GM12878 (cell line): ENCODE data around the gene CBFB. TPM values are rescaled to one million over a fixed set of nuclear protein-coding genes. Genes with fewer than 3 reads are reported as not detected.

Experiments
- ATAC-seq: fragments of 200-7000 bp; cut with Tn5 transposase; 3 replicates; pipeline ENCODE4 v1.9.1; 2020; ENCODE audit warnings: mild to moderate bottlenecking, moderate library complexity
- BruUV-seq: library from RNA; stranded (reverse); fragments of 400-500 nt; replicated peaks from 2 replicates; lab custom pipeline; 2021; lab: Mats Ljungman, UMichigan
- CTCF ChIA-PET: fragments of 300-600 bp; sonication (Branson Sonifier 250); formaldehyde crosslinking; extraction: SDS; loops from one replicate; lab custom pipeline; 2021; ENCODE audit warnings: inconsistent platforms; lab: Yijun Ruan, JAX
- POLR2A ChIA-PET: fragments of 350-600 bp; formaldehyde crosslinking; extraction: SDS; loops from one replicate; lab custom pipeline; 2021; ENCODE audit warnings: inconsistent platforms; lab: Charles Lee
- RAD21 ChIA-PET: fragments of 300-600 bp; sonication (Branson Sonifier 250); formaldehyde crosslinking; loops from one replicate; lab custom pipeline; 2023; ENCODE audit warnings: antibody characterized with exemption; ENCODE audit not compliant: unreplicated experiment; lab: Charles Lee
- SMC1A ChIA-PET: fragments of 300-600 bp; sonication (Branson Sonifier 250); formaldehyde crosslinking; loops from one replicate; lab custom pipeline; 2023; ENCODE audit not compliant: unreplicated experiment, uncharacterized antibody; lab: Charles Lee
- DNase-seq: peaks from one replicate; pipeline ENCODE4 v3.0.0-alpha.2; 2011; ENCODE audit warnings: low read depth, low spot score
- FAIRE-seq: peaks from 3 replicates; lab custom pipeline; 2011; peaks lifted over from hg19 to GRCh38; lab: Jason Lieb, UNC
- H2AFZ ChIP-seq: 2 replicates; pipeline ENCODE4 v1.6.0; 2011; ENCODE audit warnings: low read depth, low read length, control low read depth; ENCODE audit not compliant: control insufficient read depth
- H3K27ac ChIP-seq: 2 replicates; pipeline ENCODE4 v1.5.1; 2011; ENCODE audit warnings: control low read depth; ENCODE audit not compliant: control insufficient read depth, insufficient read depth
- H3K27me3 ChIP-seq, 2 experiments: replicated peaks in 1 of 2; 2 replicates each; pipeline versions ENCODE4 v1.6.0 to v1.6.1; 2011; ENCODE audit warnings: low read length in 1 of 2; ENCODE audit not compliant: control insufficient read depth in 2 of 2, insufficient read depth in 2 of 2
- H3K36me3 ChIP-seq, 2 experiments: 2 replicates each; pipeline ENCODE4 v1.5.1; 2011; ENCODE audit warnings: low read length in 1 of 2; ENCODE audit not compliant: control insufficient read depth in 2 of 2, insufficient read depth in 2 of 2
- H3K4me1 ChIP-seq: 2 replicates; pipeline ENCODE4 v1.6.1; 2011; ENCODE audit warnings: mild to moderate bottlenecking, low read length, moderate library complexity, mixed read lengths; ENCODE audit not compliant: control insufficient read depth, insufficient read depth
- H3K4me2 ChIP-seq: 2 replicates; pipeline ENCODE4 v1.6.0; 2011; ENCODE audit warnings: control low read depth; ENCODE audit not compliant: control insufficient read depth, insufficient read depth
- H3K4me3 ChIP-seq: fragments of 200-600 bp; sonication (generic); 2 replicates; pipeline ENCODE4 v1.5.1; 2016
- H3K79me2 ChIP-seq: 2 replicates; pipeline ENCODE4 v1.6.0; 2011; ENCODE audit warnings: low read length; ENCODE audit not compliant: control insufficient read depth, insufficient read depth
- H3K9ac ChIP-seq: 2 replicates; pipeline ENCODE4 v1.8.0; 2011; ENCODE audit warnings: low read length, control low read depth, mixed read lengths; ENCODE audit not compliant: control insufficient read depth, insufficient read depth
- H3K9me3 ChIP-seq: replicated peaks from 3 replicates; pipeline ENCODE4 v1.5.1; 2011; ENCODE audit warnings: mild to moderate bottlenecking, low read length; ENCODE audit not compliant: control insufficient read depth, insufficient read depth
- H4K20me1 ChIP-seq: 2 replicates; pipeline ENCODE4 v1.6.0; 2011; ENCODE audit not compliant: control insufficient read depth, insufficient read depth
- ASH2L ChIP-seq: fragments of 300-600, 200-600 bp; sonication (generic); IDR thresholded peaks from 2 replicates; pipeline ENCODE4 v1.6.1; 2017; ENCODE audit warnings: low read depth, mild to moderate bottlenecking, borderline replicate concordance
- CBX3 ChIP-seq: fragments of 200-600 bp; sonication (generic); IDR thresholded peaks from 2 replicates; pipeline ENCODE4 v1.6.1; 2016; ENCODE audit warnings: low read depth, borderline replicate concordance
- CEBPB ChIP-seq, 2 experiments: fragments of 150-350 bp in 1 of 2; IDR thresholded peaks; 2 replicates each; pipeline ENCODE4 v1.6.1; 2012 to 2014; ENCODE audit warnings: low read depth in 2 of 2, low read length in 2 of 2, borderline replicate concordance in 1 of 2, inconsistent platforms in 1 of 2
- EZH2 ChIP-seq: IDR thresholded peaks from 2 replicates; pipeline ENCODE4 v1.6.1; 2012; ENCODE audit warnings: low read depth, mild to moderate bottlenecking, control low read depth, inconsistent platforms, low read length, borderline replicate concordance; ENCODE audit not compliant: control insufficient read depth
- GABPA ChIP-seq: IDR thresholded peaks from 2 replicates; pipeline ENCODE4 v1.6.1; 2014; ENCODE audit warnings: antibody characterized with exemption, low read depth, mild to moderate bottlenecking, inconsistent platforms
- HCFC1 ChIP-seq: fragments of 150-350 bp; IDR thresholded peaks from 2 replicates; pipeline ENCODE4 v1.6.1; 2014; ENCODE audit warnings: low read length
- MTA2 ChIP-seq: fragments of 450-650 bp; IDR thresholded peaks from 2 replicates; pipeline ENCODE4 v1.6.1; 2016; ENCODE audit warnings: low read depth, mild to moderate bottlenecking, moderate library complexity
- MXI1 ChIP-seq: fragments of 150-350 bp; IDR thresholded peaks from 2 replicates; pipeline ENCODE4 v1.6.1; 2011; ENCODE audit warnings: low read depth, mild to moderate bottlenecking, inconsistent platforms, low read length, improper control_type of control experiment
- MYB ChIP-seq: fragments of 150-350 bp; IDR thresholded peaks from 2 replicates; pipeline ENCODE4 v1.6.1; 2014; ENCODE audit warnings: mild to moderate bottlenecking, low read depth, low read length, borderline replicate concordance
- NR2C2 ChIP-seq: IDR thresholded peaks from 2 replicates; pipeline ENCODE4 v1.6.1; 2011; ENCODE audit warnings: borderline replicate concordance, low read depth; ENCODE audit not compliant: control insufficient read depth, insufficient read length
- RAD21 ChIP-seq: IDR thresholded peaks from 2 replicates; pipeline ENCODE4 v1.6.1; 2011; ENCODE audit warnings: mild to moderate bottlenecking, low read depth, low read length, moderate library complexity; ENCODE audit not compliant: insufficient read depth
- SIX5 ChIP-seq: IDR thresholded peaks from 2 replicates; pipeline ENCODE4 v1.6.1; 2011; ENCODE audit warnings: mild to moderate bottlenecking, low read depth, low read length, moderate library complexity; ENCODE audit not compliant: severe bottlenecking
- SMAD1 ChIP-seq: fragments of 450-650 bp; IDR thresholded peaks from 2 replicates; pipeline ENCODE4 v1.6.1; 2018; ENCODE audit warnings: mild to moderate bottlenecking, low read depth; ENCODE audit not compliant: partially characterized antibody
- SREBF2 ChIP-seq: IDR thresholded peaks from 2 replicates; pipeline ENCODE4 v1.6.1; 2012; ENCODE audit warnings: mild to moderate bottlenecking, low read length
- ZNF207 ChIP-seq: fragments of 450-650 bp; IDR thresholded peaks from 2 replicates; pipeline ENCODE4 v1.6.1; 2014; ENCODE audit warnings: antibody characterized with exemption, mild to moderate bottlenecking, borderline replicate concordance
- ZNF274 ChIP-seq: IDR thresholded peaks from one replicate; pipeline ENCODE4 v1.8.0; 2011; ENCODE audit not compliant: insufficient read length, insufficient read depth
- ZNF384 ChIP-seq: IDR thresholded peaks from 2 replicates; pipeline ENCODE4 v1.6.1; 2012; ENCODE audit warnings: low read depth, mild to moderate bottlenecking, low read length, improper control_type of control experiment, borderline replicate concordance
- ZNF622 ChIP-seq: fragments of 450-650 bp; IDR thresholded peaks from 2 replicates; pipeline ENCODE4 v1.6.1; 2017; ENCODE audit warnings: mild to moderate bottlenecking, inconsistent platforms
- WGBS: methylation state at CpG from one replicate; pipeline ENCODE4 v1.1.6; 2016; ENCODE audit warnings: low lambda C conversion rate; ENCODE audit not compliant: insufficient replicate concordance, insufficient coverage; ENCODE audit errors: missing lambda C conversion rate; 5-methylcytosine and 5-hydroxymethylcytosine counted together
- in situ Hi-C: fragments of 300-500 bp; cut with MboI; formaldehyde crosslinking; loops from 9 replicates; pipeline ENCODE4 v1.14.3; 2018; ENCODE audit warnings: mixed read lengths
- intact Hi-C: fragments of 100-400 bp; cut with micrococcal nuclease; formaldehyde crosslinking; loops from one replicate; pipeline ENCODE4 v1.14.2; 2022; ENCODE audit not compliant: unreplicated experiment
- polyA plus RNA-seq, 11 experiments: library from polyadenylated mRNA; depleted of rRNA in 4 of 11; unstranded in 6 of 11; stranded (reverse) in 5 of 11; fragments of >200 nt; fragmentation: Nextera tagmentation in 4 of 11; fragmentation: Illumina TruSeq in 1 of 11; extraction: Ambion mirVana in 4 of 11; extraction: Trizol in 1 of 11; gene quantifications; 1 replicate in 1 of 11; 2 replicates in 10 of 11; pipeline versions ENCODE4 v1.2.1 to v1.2.3, GENCODE V29; 2011 to 2016; ENCODE audit warnings: inconsistent platforms in 2 of 11, missing spikeins in 2 of 11, low read depth in 1 of 11
- total RNA-seq, 4 experiments: library from RNA; depleted of rRNA in 3 of 4; stranded (reverse); fragments of >200 nt in 3 of 4; fragmentation: Illumina TruSeq in 1 of 4; extraction: Trizol in 1 of 4; gene quantifications; 2 replicates each; pipeline versions ENCODE4 v1.2.1 to v1.2.3, GENCODE V29; 2013 to 2021

CBFB gene
- total and polyA plus RNA-seq, 10 of the 15 experiments (the other 5 are each of a cell fraction or from before 2014, with no cell fraction given): 25.3 to 83.8 (median 65.7) TPM

DNA sequence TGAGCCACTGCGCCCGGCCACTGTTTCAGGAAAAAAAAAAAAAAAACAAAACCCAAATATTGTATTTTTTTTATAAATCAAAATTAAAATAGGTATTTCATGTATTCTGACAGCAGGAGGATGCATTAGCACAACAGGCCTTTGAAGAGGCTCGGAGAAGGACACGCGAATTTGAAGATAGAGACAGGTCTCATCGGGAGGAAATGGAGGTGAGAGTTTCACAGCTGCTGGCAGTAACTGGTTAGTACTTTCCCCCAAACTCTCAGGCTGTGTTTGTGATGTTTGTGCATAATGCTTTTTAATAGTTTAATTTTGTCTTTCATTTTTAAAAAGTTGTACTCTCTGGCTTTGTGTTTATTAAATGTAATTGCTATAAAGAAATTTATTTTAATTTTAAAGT, 53.2 kb downstream of the CBFB start:
- FAIRE-seq: no peak
- ATAC-seq: no peak
- POLR2A ChIA-PET: interaction anchor here (0.7 to 1.2 kb wide), 4 partner anchors 9 to 35 kb away, joined by 3 to 5 read pairs (median 4); no protein-coding TSS in a partner anchor
- H4K20me1 ChIP-seq: no peaks in the 10 kb centered on the region
- peaks cover 17% of the 10 kb centered on the region for H3K4me1 ChIP-seq
- no TSS peak for BruUV-seq
- no peak overlapping the region for H3K27ac ChIP-seq
- H3K27me3 ChIP-seq: no peaks in the 10 kb centered on the region
- TF ChIP-seq RAD21 (no peak), SIX5 (no peak), CEBPB (IDR thresholded peaks at IDR 0.05; ENCODE audit: borderline replicate concordance in 1 of 2, low read depth in 2 of 2, low read length in 2 of 2) (no peak)
- no peak overlapping the region for H3K4me3 ChIP-seq
- intact Hi-C loops (no loop called here), in situ Hi-C loops (no loop called here)
- peaks cover 3% of the 10 kb centered on the region for H3K79me2 ChIP-seq
- H3K4me2 ChIP-seq: no peak overlapping the region
- H3K9ac ChIP-seq: no peak overlapping the region
- DNase-seq: no peak
- CTCF ChIA-PET: interaction anchor here (0.7 to 1.9 kb wide), 7 partner anchors 11 to 485 kb away, joined by 3 to 5 read pairs (median 3); partner anchors contain the start of gene NOL3
- SMC1A ChIA-PET: interaction anchor here (0.7 to 2.3 kb wide), 8 partner anchors 18 to 64 kb away, joined by 3 to 6 read pairs (median 4); no protein-coding TSS in a partner anchor
- 98% methylated on average over 4 of the region's 6 CpGs for WGBS
- RAD21 ChIA-PET: interaction anchor here (0.6 to 1.1 kb wide), 4 partner anchors 9 to 50 kb away, joined by 3 to 4 read pairs (median 3); no protein-coding TSS in a partner anchor
- H2AFZ ChIP-seq: no peak overlapping the region
- H3K36me3 ChIP-seq: peaks cover 0 to 4% of the 10 kb centered on the region in 2 experiments; a peak in 2 of 4 replicates
- H3K9me3 ChIP-seq: no peaks in the 10 kb centered on the region

GRCh38 chr16:67082891-67083290, 53.9 kb downstream of the CBFB start:
- H3K4me2 ChIP-seq: no peak overlapping the region
- ChIA-PET CTCF (interaction anchor here (0.6 to 1.9 kb wide), 10 partner anchors 10 to 484 kb away, joined by 3 to 6 read pairs (median 4); partner anchors contain the start of gene NOL3), SMC1A (interaction anchor here (0.9 to 2.3 kb wide), 9 partner anchors 18 to 65 kb away, joined by 3 to 6 read pairs (median 4); no protein-coding TSS in a partner anchor), RAD21 (interaction anchor here (0.6 to 1.4 kb wide), 5 partner anchors 9 to 51 kb away, joined by 3 to 4 read pairs (median 3); no protein-coding TSS in a partner anchor), POLR2A (interaction anchor here (1.0 to 1.1 kb wide), 3 partner anchors 10 to 29 kb away, joined by 3 to 4 read pairs (median 4); no protein-coding TSS in a partner anchor)
- H3K79me2 ChIP-seq: peaks cover 3% of the 10 kb centered on the region
- FAIRE-seq: no peak
- H3K27ac ChIP-seq: no peak overlapping the region; the same call in 1 of the 2 replicates
- peaks cover 0 to 4% of the 10 kb centered on the region in 2 experiments; a peak in 1 of 4 replicates for H3K36me3 ChIP-seq
- no peak overlapping the region for H3K9ac ChIP-seq
- WGBS: 90% methylated on average over 1 of the region's 1 CpG
- H3K4me1 ChIP-seq: peaks cover 17% of the 10 kb centered on the region
- no peak for ATAC-seq
- no TSS peak for BruUV-seq
- intact Hi-C loops: no loop called here
- H3K9me3 ChIP-seq: no peaks in the 10 kb centered on the region
- H3K27me3 ChIP-seq: no peaks in the 10 kb centered on the region
- H2AFZ ChIP-seq: no peak overlapping the region
- in situ Hi-C loops: no loop called here
- no peak overlapping the region for H3K4me3 ChIP-seq
- no peak for DNase-seq
- H4K20me1 ChIP-seq: no peaks in the 10 kb centered on the region
- TF ChIP-seq ASH2L (no peak), EZH2 (no peak), HCFC1 (no peak), SMAD1 (no peak), GABPA (no peak), CEBPB (IDR thresholded peaks at IDR 0.05; ENCODE audit: borderline replicate concordance in 1 of 2, low read depth in 2 of 2, low read length in 2 of 2) (no peak), ZNF207 (no peak), ZNF384 (no peak), MYB (no peak), ZNF274 (no peak), SREBF2 (no peak), NR2C2 (no peak), CBX3 (no peak), ZNF622 (no peak), MTA2 (no peak), MXI1 (no peak)
